HCT116 (cell line): ENCODE data around the gene SRGAP1. TPM values are rescaled to one million over a fixed set of nuclear protein-coding genes. Genes with fewer than 3 reads are reported as not detected.

Experiments
- ATAC-seq: fragments of 200-7000 bp; cut with Tn5 transposase; 2 replicates; pipeline ENCODE4 v1.9.1; 2020; ENCODE audit warnings: mild to moderate bottlenecking, moderate library complexity
- BruUV-seq: library from RNA; stranded (reverse); fragments of 400-500 nt; replicated peaks from 2 replicates; lab custom pipeline; 2021; lab: Mats Ljungman, UMichigan
- CTCF ChIA-PET: fragments of 300-600 bp; sonication (Branson Sonifier 250); formaldehyde crosslinking; loops from one replicate; lab custom pipeline; 2021; ENCODE audit warnings: antibody characterized with exemption; lab: Charles Lee
- POLR2A ChIA-PET: fragments of 300-600, 350-600 bp; sonication (Branson Sonifier 250); formaldehyde crosslinking; loops from one replicate; lab custom pipeline; 2021; ENCODE audit warnings: antibody characterized with exemption; lab: Charles Lee
- RAD21 ChIA-PET, 2 experiments: fragments of 300-600 bp; sonication (Branson Sonifier 250); formaldehyde crosslinking; loops; one replicate each; lab custom pipeline; 2023; ENCODE audit warnings: low total read pairs in 2 of 2; ENCODE audit not compliant: uncharacterized antibody in 2 of 2, unreplicated experiment in 2 of 2, low non-redundant PET in 1 of 2; lab: Charles Lee
- DNase-seq: peaks from one replicate; pipeline ENCODE4 v3.0.0-alpha.2; 2010; ENCODE audit warnings: low read depth, low spot score
- H2AFZ ChIP-seq: fragments of 200-600 bp; shearing (Covaris generic), sonication (generic); 2 replicates; pipeline ENCODE4 v1.6.1; 2017; ENCODE audit warnings: low read depth, mixed run types, mixed read lengths, antibody characterized with exemption, low read length; ENCODE audit not compliant: poor library complexity, severe bottlenecking
- H3K27ac ChIP-seq: 2 replicates; pipeline ENCODE4 v1.5.1; 2012; ENCODE audit warnings: low read depth, low read length
- H3K27me3 ChIP-seq: fragments of 200-600 bp; sonication (generic); 2 replicates; pipeline ENCODE4 v1.6.1; 2016; ENCODE audit warnings: mixed run types, low read length, mixed read lengths; ENCODE audit not compliant: insufficient read depth
- H3K36me3 ChIP-seq, 2 experiments: fragments of 200-500 bp in 1 of 2; fragments of 200-600 bp in 1 of 2; sonication (Bioruptor generic) in 1 of 2; sonication (generic) in 1 of 2; 2 replicates each; pipeline versions ENCODE4 v1.5.1 to v1.6.1; 2014 to 2016; ENCODE audit warnings: low read length in 2 of 2, inconsistent platforms in 1 of 2, mixed read lengths in 1 of 2, mixed run types in 1 of 2; ENCODE audit not compliant: insufficient read depth in 2 of 2, control insufficient read depth in 1 of 2
- H3K4me1 ChIP-seq, 2 experiments: fragments of 200-600 bp in 1 of 2; sonication (generic) in 1 of 2; 2 replicates each; pipeline versions ENCODE4 v1.5.1 to v1.6.1; 2012 to 2017; ENCODE audit warnings: low read length in 2 of 2, inconsistent platforms in 1 of 2, mild to moderate bottlenecking in 1 of 2, mixed read lengths in 1 of 2, mixed run types in 1 of 2, moderate library complexity in 1 of 2; ENCODE audit not compliant: insufficient read depth in 2 of 2, control insufficient read depth in 1 of 2
- H3K4me2 ChIP-seq: fragments of 200-600 bp; sonication (generic); 2 replicates; pipeline ENCODE4 v1.6.1; 2017; ENCODE audit warnings: mixed run types, low read length, mixed read lengths
- H3K4me3 ChIP-seq, 2 experiments: fragments of 200-600 bp in 1 of 2; sonication (generic) in 1 of 2; replicated peaks in 1 of 2; 2 replicates each; pipeline ENCODE4 v1.5.1; 2011 to 2016; ENCODE audit warnings: low read length in 2 of 2, control low read depth in 1 of 2, low read depth in 1 of 2, mild to moderate bottlenecking in 1 of 2, mixed read lengths in 1 of 2, mixed run types in 1 of 2
- H3K79me2 ChIP-seq: fragments of 200-600 bp; sonication (generic); 2 replicates; pipeline ENCODE4 v1.6.1; 2017; ENCODE audit warnings: mild to moderate bottlenecking, mixed run types, low read length, moderate library complexity, mixed read lengths; ENCODE audit not compliant: insufficient read depth
- H3K9ac ChIP-seq: fragments of 200-600 bp; sonication (generic); 2 replicates; pipeline ENCODE4 v1.6.1; 2016; ENCODE audit warnings: low read length, mixed read lengths
- H3K9me2 ChIP-seq: fragments of 200-600 bp; sonication (generic), shearing (Covaris generic); 2 replicates; pipeline ENCODE4 v1.6.1; 2017; ENCODE audit warnings: mixed run types, mild to moderate bottlenecking, moderate library complexity; ENCODE audit not compliant: insufficient read depth
- H3K9me3 ChIP-seq, 2 experiments: fragments of 200-500 bp in 1 of 2; fragments of 200-600 bp in 1 of 2; sonication (Bioruptor generic) in 1 of 2; sonication (generic) in 1 of 2; 2 replicates each; pipeline ENCODE4 v1.6.1; 2014 to 2017; ENCODE audit warnings: low read length in 2 of 2, mixed read lengths in 2 of 2, inconsistent platforms in 1 of 2, low read depth in 1 of 2, mild to moderate bottlenecking in 1 of 2, mixed run types in 1 of 2, moderate library complexity in 1 of 2; ENCODE audit not compliant: control insufficient read depth in 1 of 2, insufficient read depth in 1 of 2
- H4K20me1 ChIP-seq: fragments of 200-600 bp; sonication (generic), shearing (Covaris generic); 2 replicates; pipeline ENCODE4 v1.6.1; 2017; ENCODE audit warnings: mixed run types, mild to moderate bottlenecking, moderate library complexity; ENCODE audit not compliant: insufficient read depth
- ATF3 ChIP-seq: IDR thresholded peaks from 2 replicates; pipeline ENCODE4 v1.6.1; 2012
- CEBPB ChIP-seq: IDR thresholded peaks from 2 replicates; pipeline ENCODE4 v1.6.1; 2012; ENCODE audit warnings: low read depth
- CTCF ChIP-seq, 3 experiments: fragments of 200-600 bp in 1 of 3; sonication (generic) in 1 of 3; IDR thresholded peaks in 2 of 3; conservative IDR thresholded peaks in 1 of 3; 2 replicates each; pipeline ENCODE4 v1.5.1; 2012 to 2017; ENCODE audit warnings: low read depth in 2 of 3, low read length in 2 of 3, antibody characterized with exemption in 1 of 3, borderline replicate concordance in 1 of 3, control low read depth in 1 of 3, mild to moderate bottlenecking in 1 of 3, mixed read lengths in 1 of 3, mixed run types in 1 of 3, moderate library complexity in 1 of 3; ENCODE audit not compliant: insufficient read depth in 1 of 3
- EGR1 ChIP-seq: IDR thresholded peaks from 2 replicates; pipeline ENCODE4 v1.6.1; 2012; ENCODE audit warnings: low read depth
- ELF1 ChIP-seq: IDR thresholded peaks from 2 replicates; pipeline ENCODE4 v1.6.1; 2012; ENCODE audit warnings: low read depth, borderline replicate concordance
- EZH2 ChIP-seq: fragments of 200-600 bp; sonication (generic); IDR thresholded peaks from 2 replicates; pipeline ENCODE4 v1.6.1; 2017; ENCODE audit warnings: antibody characterized with exemption, mixed run types
- EZH2phosphoT487 ChIP-seq: fragments of 200-600 bp; IDR thresholded peaks from 2 replicates; pipeline ENCODE4 v1.6.1; 2018; ENCODE audit warnings: antibody characterized with exemption, borderline replicate concordance
- JUND ChIP-seq: IDR thresholded peaks from 2 replicates; pipeline ENCODE4 v1.6.1; 2012
- MAX ChIP-seq: IDR thresholded peaks from 2 replicates; pipeline ENCODE4 v1.6.1; 2012
- POLR2A ChIP-seq: IDR thresholded peaks from 2 replicates; pipeline ENCODE4 v1.7.0; 2011; ENCODE audit warnings: borderline replicate concordance; ENCODE audit not compliant: insufficient read depth, insufficient read length; ENCODE audit errors: extremely low read depth
- POLR2AphosphoS5 ChIP-seq: IDR thresholded peaks from 2 replicates; pipeline ENCODE4 v1.6.1; 2011; ENCODE audit warnings: mild to moderate bottlenecking, low read depth, low read length, moderate library complexity
- REST ChIP-seq: IDR thresholded peaks from 2 replicates; pipeline ENCODE4 v1.6.1; 2012; ENCODE audit warnings: low read depth
- SIN3A ChIP-seq: IDR thresholded peaks from 2 replicates; pipeline ENCODE4 v1.6.1; 2012; ENCODE audit warnings: low read depth
- SP1 ChIP-seq: IDR thresholded peaks from 2 replicates; pipeline ENCODE4 v1.6.1; 2012; ENCODE audit warnings: low read depth
- SRF ChIP-seq: IDR thresholded peaks from 2 replicates; pipeline ENCODE4 v1.6.1; 2012; ENCODE audit warnings: low read depth
- TCF7L2 ChIP-seq: IDR thresholded peaks from 2 replicates; pipeline ENCODE4 v1.7.0; 2011; ENCODE audit warnings: borderline replicate concordance, inconsistent platforms; ENCODE audit not compliant: insufficient read depth, insufficient read length; ENCODE audit errors: extremely low read depth
- YY1 ChIP-seq: IDR thresholded peaks from 2 replicates; pipeline ENCODE4 v1.6.1; 2011; ENCODE audit warnings: low read length, low read depth, moderate library complexity, mild to moderate bottlenecking; ENCODE audit not compliant: insufficient replicate concordance; ENCODE audit errors: extremely low read depth
- ZFX ChIP-seq: fragments of 450-650 bp; IDR thresholded peaks from 2 replicates; pipeline ENCODE4 v1.6.1; 2017
- ZNF274 ChIP-seq: fragments of 200-500 bp; sonication (Bioruptor generic); IDR thresholded peaks from 2 replicates; pipeline ENCODE4 v1.6.1; 2014; ENCODE audit warnings: mild to moderate bottlenecking, low read depth, low read length, inconsistent platforms
- intact Hi-C: fragments of 100-400 bp; cut with micrococcal nuclease; formaldehyde crosslinking; loops from 2 replicates; pipeline ENCODE4 v1.10.0; 2022
- total RNA-seq: library from RNA; stranded (reverse); gene quantifications from one replicate; pipeline ENCODE4 v1.2.1, GENCODE V29; 2021; ENCODE audit not compliant: unreplicated experiment

The SRGAP1 gene
- total RNA-seq, 1 experiment from 2014 or later, result 16.6 TPM

- Histone ChIP-seq H3K79me2 (no peaks in the 10 kb centered on the region), H3K36me3 (no peaks in the 10 kb centered on the region), H3K4me3 (no peak overlapping the region), H2AFZ (no peak overlapping the region), H3K9me2 (no peaks in the 10 kb centered on the region; the same call in 1 of the 2 replicates), H3K9me3 (no peaks in the 10 kb centered on the region; a peak in 1 of 4 replicates), H3K9ac (no peak overlapping the region), H4K20me1 (no peaks in the 10 kb centered on the region), H3K4me1 (0 out of 4 replicates have a peak, but pooled peaks cover 0 to 3% of the 10 kb centered on the region in 2 experiments), H3K4me2 (no peak overlapping the region)
- no TSS peak for BruUV-seq
- ChIA-PET RAD21 (no interaction called here), POLR2A (no interaction called here), CTCF (no interaction called here)
- intact Hi-C loops, result no loop called here
- no peak for TF ChIP-seq EZH2
- TF ChIP-seq CEBPB, result no peak
- no peak for TF ChIP-seq SIN3A
- no peak for TF ChIP-seq POLR2AphosphoS5
- no peak for TF ChIP-seq REST
- TF ChIP-seq POLR2A, result no peak
- TF ChIP-seq ATF3, result no peak
- no peak for TF ChIP-seq CTCF (IDR thresholded peaks at IDR 0.05 in 2 of 3, conservative IDR thresholded peaks at IDR 0.05 in 1 of 3; ENCODE audit: borderline replicate concordance in 1 of 3, insufficient read depth in 1 of 3, low read depth in 2 of 3, low read length in 2 of 3)
- TF ChIP-seq ZNF274, result no peak
- TF ChIP-seq TCF7L2, result no peak
- no peak for TF ChIP-seq MAX
- no peak for TF ChIP-seq EZH2phosphoT487
- no peak for TF ChIP-seq ELF1
- TF ChIP-seq ZFX, result no peak
- no peak for TF ChIP-seq YY1
- TF ChIP-seq EGR1, result no peak
- TF ChIP-seq SRF, result no peak
- no peak for TF ChIP-seq SP1
- no peak for TF ChIP-seq JUND
- TF ChIP-seq, all 23 proteins: peak for 0
- Histone ChIP-seq H3K27ac (no peak overlapping the region), H3K27me3 (no peaks in the 10 kb centered on the region)
- no peak for DNase-seq
- ATAC-seq, result no peak
Observed at GRCh38 chr12:64039281-64039871, 194.9 kb downstream of the SRGAP1 start.
